Adipocyte (in vitro differentiated cells): ENCODE measurements around the gene C1QA.

Experiments used
- DNase-seq: peaks from one replicate; pipeline ENCODE4 v3.0.0-alpha.2; 2015; ENCODE audit warnings: low read depth
- H3K27me3 ChIP-seq: replicated peaks from 2 replicates; pipeline ENCODE4 v1.7.0; 2013; ENCODE audit warnings: mild to moderate bottlenecking, low read length, moderate library complexity; ENCODE audit not compliant: control insufficient read depth, insufficient read depth
- H3K36me3 ChIP-seq: 2 replicates; pipeline ENCODE4 v1.7.0; 2013; ENCODE audit warnings: low read length, mild to moderate bottlenecking, moderate library complexity; ENCODE audit not compliant: control insufficient read depth, insufficient read depth, severe bottlenecking
- H3K4me1 ChIP-seq: 2 replicates; pipeline ENCODE4 v1.7.0; 2013; ENCODE audit warnings: mild to moderate bottlenecking, low read length, moderate library complexity; ENCODE audit not compliant: control insufficient read depth, insufficient read depth
- H3K4me3 ChIP-seq: 2 replicates; pipeline ENCODE4 v1.7.0; 2013; ENCODE audit warnings: mild to moderate bottlenecking, low read length, moderate library complexity
- H3K9ac ChIP-seq: 2 replicates; pipeline ENCODE4 v1.7.0; 2013; ENCODE audit warnings: mild to moderate bottlenecking, low read length, moderate library complexity
- H3K9me3 ChIP-seq: 2 replicates; pipeline ENCODE4 v1.7.0; 2013; ENCODE audit warnings: mild to moderate bottlenecking, low read length, moderate library complexity; ENCODE audit not compliant: control insufficient read depth

Gene C1QA

DNA sequence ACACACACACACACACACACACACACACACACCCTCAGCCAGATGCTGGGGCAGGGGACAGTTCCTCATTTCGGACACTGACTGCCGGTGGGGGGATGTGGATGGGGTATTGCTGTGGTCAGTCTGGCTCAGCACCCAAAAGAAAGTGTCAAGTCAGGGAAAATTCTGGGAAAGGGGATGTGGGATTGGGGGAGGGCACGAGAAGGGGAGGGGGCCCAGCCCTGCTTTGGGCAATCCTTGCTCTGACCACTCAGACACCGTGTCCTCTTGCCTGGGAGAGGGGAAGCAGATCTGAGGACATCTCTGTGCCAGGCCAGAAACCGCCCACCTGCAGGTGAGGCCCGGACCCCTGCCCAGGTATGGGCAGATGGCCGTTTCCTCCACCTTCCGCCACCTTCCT is 7.0 kb downstream of the C1QA start, which contains the start of gene C1QC:
TSS of gene C1QC (plus strand) at position 253 of the 400 bp plus-strand sequence. CDS start 391 bp downstream, outside the sequence.
- no peaks in the 10 kb centered on the region for H3K36me3 ChIP-seq
- H3K9me3 ChIP-seq = no peaks in the 10 kb centered on the region
- DNase-seq = no peak
- peaks cover 20% of the 10 kb centered on the region for H3K27me3 ChIP-seq
- H3K9ac ChIP-seq = no peak within 1 kb of the TSS
- peaks cover 37% of the 10 kb centered on the region for H3K4me1 ChIP-seq
- H3K4me3 ChIP-seq = no peak within 1 kb of the TSS

DNA sequence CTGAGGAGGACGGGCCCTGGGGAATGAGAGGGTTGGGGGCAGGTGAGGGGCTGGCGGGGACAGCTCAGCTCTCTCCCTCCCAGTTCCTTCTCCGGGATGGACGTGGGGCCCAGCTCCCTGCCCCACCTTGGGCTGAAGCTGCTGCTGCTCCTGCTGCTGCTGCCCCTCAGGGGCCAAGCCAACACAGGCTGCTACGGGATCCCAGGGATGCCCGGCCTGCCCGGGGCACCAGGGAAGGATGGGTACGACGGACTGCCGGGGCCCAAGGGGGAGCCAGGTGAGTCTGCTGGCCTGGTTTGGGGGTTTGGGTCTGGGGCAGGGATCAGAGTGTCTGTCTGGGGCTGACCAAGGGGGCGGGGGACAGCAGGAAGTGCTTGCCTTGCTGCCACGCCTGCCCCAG is 7.5 kb downstream of the C1QA start:
- Histone ChIP-seq H3K27me3 (peaks cover 23% of the 10 kb centered on the region), H3K9ac (no peak overlapping the region), H3K36me3 (no peaks in the 10 kb centered on the region), H3K4me1 (peaks cover 37% of the 10 kb centered on the region), H3K9me3 (no peaks in the 10 kb centered on the region), H3K4me3 (no peak overlapping the region)
- no peak for DNase-seq

DNA sequence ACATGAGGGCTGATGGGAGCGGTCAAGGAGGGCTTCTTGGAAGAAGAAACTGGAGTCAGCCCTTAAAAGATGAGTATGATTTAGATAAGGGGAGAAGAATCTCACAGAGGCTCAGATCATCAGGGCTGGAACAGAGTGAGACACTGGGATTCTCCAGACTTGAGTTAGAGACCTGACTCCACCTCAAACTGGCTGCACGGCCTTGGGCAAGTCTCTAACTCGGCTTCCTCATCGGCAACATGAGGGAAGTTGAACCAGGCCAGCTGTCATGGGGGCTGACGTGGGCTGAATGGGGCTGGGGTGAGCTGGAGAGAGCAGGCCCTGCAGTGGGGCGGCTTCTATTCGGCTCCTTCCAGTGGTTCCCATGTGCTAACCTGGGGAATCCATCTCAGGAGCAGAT is 9.5 kb downstream of the C1QA start:
- Histone ChIP-seq H3K36me3 (no peaks in the 10 kb centered on the region), H3K4me3 (peak overlapping the region; percentile 36), H3K9ac (peak overlapping the region; percentile 71), H3K27me3 (peaks cover 31% of the 10 kb centered on the region), H3K9me3 (no peaks in the 10 kb centered on the region), H3K4me1 (peaks cover 37% of the 10 kb centered on the region)
- no peak for DNase-seq

DNA sequence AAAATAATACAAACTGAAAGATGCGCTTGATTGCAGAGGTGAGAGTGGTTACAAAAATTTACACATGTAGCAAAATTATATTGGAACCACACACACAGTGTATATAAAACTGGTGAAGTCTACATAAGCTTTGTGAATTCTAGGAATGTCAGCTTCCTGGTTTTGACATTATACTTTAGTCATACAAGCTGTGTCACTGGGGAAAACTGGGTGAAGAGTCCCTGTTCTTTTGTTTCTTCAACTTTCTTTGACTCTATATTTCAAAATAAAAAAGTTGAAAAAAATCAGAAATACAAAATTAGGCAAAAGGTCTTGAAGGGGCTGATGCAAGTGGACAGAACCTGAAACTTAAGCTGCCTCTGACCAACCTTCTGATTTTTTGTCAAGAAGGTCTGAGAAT is 10.0 kb downstream of the C1QA start:
- H3K27me3 ChIP-seq = peaks cover 27% of the 10 kb centered on the region
- no peaks in the 10 kb centered on the region for H3K36me3 ChIP-seq
- no peaks in the 10 kb centered on the region for H3K9me3 ChIP-seq
- H3K4me3 ChIP-seq = peak overlapping the region; percentile 36
- peaks cover 37% of the 10 kb centered on the region for H3K4me1 ChIP-seq
- peak overlapping the region; percentile 73 for H3K9ac ChIP-seq
- peak; percentile 44 for DNase-seq

DNA sequence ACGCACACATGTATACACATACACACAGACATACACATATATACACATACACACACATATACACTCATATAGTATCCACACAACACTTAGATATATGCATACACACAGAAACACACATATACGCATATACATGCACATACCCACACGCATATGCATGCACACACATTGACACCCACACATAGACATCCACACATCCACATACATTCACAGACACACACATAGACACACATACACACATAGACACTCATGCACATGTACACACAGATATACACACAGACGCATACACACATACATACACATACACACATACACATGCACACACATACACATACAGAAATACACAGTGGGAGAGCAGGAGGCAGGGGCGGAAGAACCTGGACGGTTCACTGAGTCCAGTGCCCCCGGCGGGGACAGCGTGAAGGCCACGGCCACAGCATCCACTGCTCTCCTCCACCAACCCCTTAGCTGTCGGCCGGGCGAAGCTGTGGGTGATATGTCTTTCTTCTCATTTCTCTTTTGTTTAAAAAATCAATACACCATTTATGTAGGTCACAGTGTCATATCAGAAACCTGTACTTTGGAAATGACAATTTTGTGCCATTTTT is 13.8 kb downstream of the C1QA start:
- peaks cover 24% of the 10 kb centered on the region for H3K27me3 ChIP-seq
- no peak overlapping the region for H3K4me3 ChIP-seq
- DNase-seq = no peak

DNA sequence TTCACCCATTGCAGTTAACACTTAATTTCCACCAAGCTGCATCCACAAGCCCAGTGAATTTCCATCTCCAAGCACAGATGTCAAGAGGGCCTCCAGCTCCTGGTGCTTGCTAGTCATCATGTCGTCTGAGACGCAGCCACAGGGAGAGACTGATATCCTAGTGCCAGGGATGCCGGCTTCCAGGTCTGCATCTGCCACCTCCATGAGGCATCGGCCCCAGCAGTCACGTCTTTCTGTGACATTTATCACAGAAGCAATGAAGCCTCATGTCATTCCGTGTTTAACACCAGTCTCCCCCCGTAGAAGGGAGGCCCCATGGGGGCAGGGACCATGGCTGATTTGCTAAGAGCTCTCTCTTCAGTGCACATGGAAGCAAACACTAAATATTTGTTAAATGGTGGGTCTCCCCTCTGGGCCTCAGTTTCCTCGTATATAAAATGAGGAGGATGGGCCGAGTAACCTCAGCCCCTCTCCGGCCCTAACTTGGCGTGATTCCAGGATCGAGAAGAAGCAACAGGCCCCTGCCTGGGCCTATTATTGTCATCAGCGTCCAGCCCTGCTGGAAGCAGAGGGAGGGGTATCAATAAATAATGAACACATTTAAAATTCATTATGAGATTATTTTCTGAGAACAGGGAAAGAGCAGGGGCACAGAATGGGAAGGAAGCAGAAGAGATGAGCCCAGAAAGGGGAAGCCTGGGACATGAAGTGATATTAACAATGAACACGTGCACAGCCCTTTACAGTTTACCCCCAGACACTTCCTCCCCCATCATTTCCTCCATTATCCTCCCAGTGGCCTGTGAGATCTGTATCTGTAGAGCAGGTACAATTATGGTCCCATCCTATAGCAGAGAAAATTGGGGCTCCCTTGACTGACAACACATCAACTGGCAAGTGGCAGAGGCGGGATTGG is 15.8 kb downstream of the C1QA start:
- Histone ChIP-seq H3K27me3 (peaks cover 42% of the 10 kb centered on the region), H3K9me3 (no peaks in the 10 kb centered on the region), H3K36me3 (no peaks in the 10 kb centered on the region), H3K9ac (no peak overlapping the region), H3K4me3 (no peak overlapping the region), H3K4me1 (peaks cover 8% of the 10 kb centered on the region)
- DNase-seq = no peak

More for the DNA sequence above, 13.8 kb downstream of the C1QA start:
- Histone ChIP-seq H3K36me3 (no peaks in the 10 kb centered on the region), H3K9ac (no peak overlapping the region), H3K4me1 (peaks cover 29% of the 10 kb centered on the region), H3K9me3 (no peaks in the 10 kb centered on the region)

DNA sequence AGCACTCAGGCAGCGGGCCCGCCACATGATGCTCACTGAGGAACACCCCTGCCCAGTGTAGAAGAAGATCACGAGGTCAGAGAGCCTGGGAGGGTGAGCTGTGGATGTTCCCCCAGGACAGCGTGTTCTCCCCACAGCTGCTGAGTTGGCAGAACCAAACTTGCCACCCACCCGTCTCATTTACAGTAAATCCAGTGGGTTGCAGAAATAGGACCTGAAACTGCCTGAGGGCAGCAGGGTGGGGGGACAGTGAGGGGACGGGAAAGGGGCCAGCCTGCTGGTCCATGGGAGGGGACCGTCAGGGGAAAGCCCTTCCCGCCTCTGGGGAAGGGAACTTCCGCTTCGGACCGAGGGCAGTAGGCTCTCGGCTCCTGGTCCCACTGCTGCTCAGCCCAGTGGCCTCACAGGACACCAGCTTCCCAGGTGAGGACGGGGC is 16.5 kb downstream of the C1QA start, which contains the start of gene C1QB:
TSS of gene C1QB (plus strand) at position 356 of the 436 bp plus-strand sequence. CDS start 6,227 bp downstream, outside the sequence.
- H3K36me3 ChIP-seq = no peaks in the 10 kb centered on the region
- H3K9me3 ChIP-seq = no peaks in the 10 kb centered on the region
- DNase-seq = no peak
- no peak within 1 kb of the TSS for H3K4me3 ChIP-seq
- H3K4me1 ChIP-seq = peaks cover 4% of the 10 kb centered on the region
- peaks cover 44% of the 10 kb centered on the region for H3K27me3 ChIP-seq
- no peak within 1 kb of the TSS for H3K9ac ChIP-seq

DNA sequence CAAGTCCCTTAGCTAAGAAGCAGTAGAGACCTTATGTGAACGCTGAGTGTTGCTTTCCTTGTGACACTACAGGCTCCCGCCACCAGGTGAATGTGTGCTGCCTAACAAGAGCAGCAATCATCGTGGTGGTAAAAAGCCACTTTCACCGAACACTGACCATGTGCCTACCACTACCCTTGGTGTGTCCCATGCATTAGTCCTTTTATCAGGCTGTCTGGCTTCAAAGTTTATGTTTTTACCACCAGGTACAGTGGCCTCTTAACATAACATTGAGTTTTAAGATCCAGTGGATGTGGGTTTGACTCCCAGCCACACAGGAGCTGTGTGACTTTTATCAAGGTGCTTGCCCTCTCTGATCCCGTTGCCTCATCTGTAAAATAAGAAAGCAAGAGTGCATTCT is 18.3 kb downstream of the C1QA start:
- no peaks in the 10 kb centered on the region for H3K9me3 ChIP-seq
- H3K36me3 ChIP-seq = no peaks in the 10 kb centered on the region
- peaks cover 50% of the 10 kb centered on the region for H3K27me3 ChIP-seq
- no peak overlapping the region for H3K9ac ChIP-seq
- no peaks in the 10 kb centered on the region for H3K4me1 ChIP-seq
- H3K4me3 ChIP-seq = no peak overlapping the region
- no peak for DNase-seq

DNA sequence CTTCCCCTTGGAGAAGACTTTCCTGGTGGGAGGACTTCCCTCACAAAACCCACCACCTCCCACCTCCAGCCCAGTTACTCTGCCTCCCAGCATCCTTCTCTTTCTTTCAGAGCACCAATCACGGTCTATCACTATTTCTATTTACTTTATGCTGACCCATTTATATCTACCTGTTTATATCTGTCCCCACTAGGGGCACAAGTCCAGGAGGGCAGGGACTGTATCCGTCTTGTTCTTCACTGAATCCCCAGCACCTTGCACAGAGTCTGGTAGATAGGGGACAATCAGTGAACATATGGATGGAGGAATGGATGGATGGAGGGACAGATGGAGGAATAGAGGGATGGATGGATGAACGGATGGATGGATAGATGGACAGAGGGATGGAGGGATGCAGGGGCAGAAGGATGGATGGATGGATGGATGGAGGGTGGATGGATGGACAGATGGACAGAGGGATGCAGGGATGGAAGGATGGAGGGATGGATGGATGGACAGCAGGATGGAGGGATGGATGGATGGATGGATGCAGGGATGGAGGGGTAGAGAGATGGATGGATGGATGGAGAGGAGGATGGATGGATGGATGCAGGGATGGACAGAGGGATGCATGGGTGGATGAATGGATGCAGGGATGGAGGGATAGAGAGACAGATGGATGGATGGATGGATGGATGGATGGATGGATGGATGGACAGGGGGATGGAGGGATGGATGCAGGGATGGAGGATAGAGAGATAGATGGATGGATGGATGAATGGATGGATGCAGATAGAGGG is 22.1 kb downstream of the C1QA start:
- Histone ChIP-seq H3K4me1 (no peaks in the 10 kb centered on the region), H3K9ac (no peak overlapping the region), H3K27me3 (peaks cover 80% of the 10 kb centered on the region), H3K9me3 (no peaks in the 10 kb centered on the region), H3K36me3 (no peaks in the 10 kb centered on the region), H3K4me3 (no peak overlapping the region)
- DNase-seq = no peak

DNA sequence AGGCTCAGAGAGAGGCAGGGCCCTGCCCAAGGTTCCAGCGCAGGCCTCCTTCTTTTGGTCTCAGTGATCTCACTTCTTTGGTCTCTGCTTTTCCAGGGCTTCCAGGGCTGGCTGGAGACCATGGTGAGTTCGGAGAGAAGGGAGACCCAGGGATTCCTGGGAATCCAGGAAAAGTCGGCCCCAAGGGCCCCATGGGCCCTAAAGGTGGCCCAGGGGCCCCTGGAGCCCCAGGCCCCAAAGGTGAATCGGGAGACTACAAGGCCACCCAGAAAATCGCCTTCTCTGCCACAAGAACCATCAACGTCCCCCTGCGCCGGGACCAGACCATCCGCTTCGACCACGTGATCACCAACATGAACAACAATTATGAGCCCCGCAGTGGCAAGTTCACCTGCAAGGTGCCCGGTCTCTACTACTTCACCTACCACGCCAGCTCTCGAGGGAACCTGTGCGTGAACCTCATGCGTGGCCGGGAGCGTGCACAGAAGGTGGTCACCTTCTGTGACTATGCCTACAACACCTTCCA is 24.4 kb downstream of the C1QA start:
- Histone ChIP-seq H3K9me3 (no peaks in the 10 kb centered on the region), H3K27me3 (peaks cover 83% of the 10 kb centered on the region), H3K4me1 (no peaks in the 10 kb centered on the region)

More for the DNA sequence above, 24.4 kb downstream of the C1QA start:
- DNase-seq = no peak
- H3K36me3 ChIP-seq = no peaks in the 10 kb centered on the region
- no peak overlapping the region for H3K9ac ChIP-seq
- no peak overlapping the region for H3K4me3 ChIP-seq
